ENCODE measurements around the gene TBC1D5. TPM values are rescaled to one million over a fixed set of nuclear protein-coding genes. Genes with fewer than 3 reads are reported as not detected.

TBC1D5 gene
- total and polyA plus RNA-seq, 2 of the 4 experiments (the other 2 are of a cell fraction) = 16.4 to 57.0 TPM

GRCh38 chr3:17422636-17423035, 319.8 kb downstream of the TBC1D5 start:
- Histone ChIP-seq H2AFZ (replicated peaks; ENCODE audit: low read length, poor library complexity) (no peak overlapping the region), H2BK120ac (ENCODE audit: low read depth, low read length) (no peak overlapping the region), H3K23ac (ENCODE audit: low read depth, low read length) (no peak overlapping the region), H4K91ac (ENCODE audit: insufficient read depth, low read depth, low read length) (no peak overlapping the region), H4K20me1 (ENCODE audit: insufficient read depth, low read length) (no peaks in the 10 kb centered on the region), H3K18ac (ENCODE audit: low read depth, low read length) (no peak overlapping the region), H3K56ac (ENCODE audit: extremely low read depth, insufficient read depth, low read length) (no peak overlapping the region), H4K5ac (ENCODE audit: low read depth, low read length) (no peak overlapping the region), H2AK5ac (ENCODE audit: low read depth, low read length) (no peak overlapping the region), H3K9ac (ENCODE audit: low read depth, low read length) (no peak overlapping the region), H3K4me2 (ENCODE audit: low read depth, low read length) (no peak overlapping the region), H3K36me3 (ENCODE audit: control insufficient read depth, insufficient read depth, low read length) (no peaks in the 10 kb centered on the region), H3K27me3 (ENCODE audit: control insufficient read depth, insufficient read depth, low read length) (no peaks in the 10 kb centered on the region), H2AK9ac (replicated peaks; ENCODE audit: low read depth, low read length, poor library complexity) (no peak overlapping the region), H3K4ac (ENCODE audit: low read depth, low read length) (no peak overlapping the region), H2BK5ac (ENCODE audit: low read depth, low read length, poor library complexity, severe bottlenecking) (no peak overlapping the region), H3K9me3 (ENCODE audit: control insufficient read depth, insufficient read depth, low read length) (no peaks in the 10 kb centered on the region), H3K27ac (ENCODE audit: insufficient read depth, low read length) (no peak overlapping the region), H3K79me1 (ENCODE audit: low read depth in 1 of 2, low read length in 2 of 2) (no peaks in the 10 kb centered on the region), H2BK20ac (ENCODE audit: low read depth, low read length) (no peak overlapping the region), H3K9me1 (ENCODE audit: insufficient read depth, low read length) (no peaks in the 10 kb centered on the region), H2BK15ac (ENCODE audit: low read depth, low read length) (no peak overlapping the region), H3K4me1 (ENCODE audit: control insufficient read depth, insufficient read depth, low read length) (no peaks in the 10 kb centered on the region), H3K4me3 (ENCODE audit: insufficient read depth, low read depth, low read length) (no peak overlapping the region), H3K14ac (replicated peaks; ENCODE audit: low read depth, low read length) (no peak overlapping the region), H4K8ac (ENCODE audit: low read depth in 2 of 2, low read length in 2 of 2) (no peak overlapping the region)
- TF ChIP-seq NFE2L2 (IDR thresholded peaks at IDR 0.05; ENCODE audit: low read depth, low read length) = no peak
- no peak for TF ChIP-seq POLR2A (IDR thresholded peaks at IDR 0.05; ENCODE audit: low read depth, low read length)
- TF ChIP-seq RFX5 (IDR thresholded peaks at IDR 0.05; ENCODE audit: low read depth, low read length) = no peak
- in situ Hi-C loops (cut with MboI; ENCODE audit: low sequenced_read_pairs) = no loop called here
- no TSS peak for BruUV-seq (replicated peaks)
- ChIA-PET CTCF (interaction anchor here (0.6 to 2.9 kb wide), 3 partner anchors 9 to 418 kb away, joined by 3 to 21 read pairs (median 3); no protein-coding TSS in a partner anchor), POLR2A (ENCODE audit: unreplicated experiment) (no interaction called here)
- no peak for ATAC-seq (ENCODE audit: low read depth)
- intact Hi-C loops (cut with micrococcal nuclease) = no loop called here
- DNase-seq = no peak
- dilution Hi-C loops (cut with HindIII; ENCODE audit: low sequenced_read_pairs, unreplicated experiment) = loop anchor here (25.0 kb wide), 1 partner anchor 160 kb away; no protein-coding TSS in a partner anchor
- WGBS, 2 experiments (ENCODE audit: extremely low coverage in 2 of 2, insufficient read length in 1 of 2) = no CpG with 5 or more reads among the region's 2 CpGs

All from IMR-90 (cell line).